ENCODE data around the gene MPP2.

- no peak for TF ChIP-seq POLR2AphosphoS5 (IDR thresholded peaks at IDR 0.05; ENCODE audit: borderline replicate concordance, low read depth, low read length)
- TF ChIP-seq EZH2 (IDR thresholded peaks at IDR 0.05): no peak
Observed at GRCh38 chr17:43844241-43844640, 63.1 kb downstream of the MPP2 start.
